HT1080 (cell line): ENCODE results near the gene PCMT1. TPM values are rescaled to one million over a fixed set of nuclear protein-coding genes. Genes with fewer than 3 reads are reported as not detected.
"Not testable (repeated sequence)": the region's sequence is repeated elsewhere in the genome, so short reads cannot be mapped to it uniquely, and the experiment has no call there.

Experiments
- DNase-seq: peaks from one replicate; pipeline ENCODE4 v3.0.0-alpha.2; 2015; ENCODE audit warnings: low read depth
- total RNA-seq: library from RNA; depleted of rRNA; stranded (reverse); fragments of >200 nt; shearing (Covaris generic); gene quantifications from 2 replicates; pipeline ENCODE4 v1.2.3, GENCODE V29; 2014; rRNA removed

Gene PCMT1
- total RNA-seq, 1 experiment from 2014 or later = 158 TPM

DNA sequence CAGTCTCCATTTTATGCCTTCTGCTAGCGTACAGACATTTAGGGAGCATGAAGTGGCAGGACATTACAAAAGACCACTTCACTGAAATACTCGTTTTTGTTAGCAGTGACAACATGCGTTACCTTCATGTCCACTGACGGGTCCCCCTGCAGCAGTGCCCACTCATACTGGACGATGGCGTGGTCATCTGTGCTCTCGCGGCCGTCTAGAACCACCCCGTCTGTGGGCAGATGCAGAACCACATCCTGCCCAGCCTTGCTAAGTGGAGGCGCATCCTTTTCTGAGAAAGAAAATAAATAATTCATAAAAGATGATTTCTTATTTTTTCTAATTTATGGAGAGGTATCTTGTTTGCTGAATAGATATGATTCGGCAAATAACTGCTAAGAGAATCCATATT is 103.3 kb downstream of the PCMT1 start:
- DNase-seq = peak; percentile 42

DNA sequence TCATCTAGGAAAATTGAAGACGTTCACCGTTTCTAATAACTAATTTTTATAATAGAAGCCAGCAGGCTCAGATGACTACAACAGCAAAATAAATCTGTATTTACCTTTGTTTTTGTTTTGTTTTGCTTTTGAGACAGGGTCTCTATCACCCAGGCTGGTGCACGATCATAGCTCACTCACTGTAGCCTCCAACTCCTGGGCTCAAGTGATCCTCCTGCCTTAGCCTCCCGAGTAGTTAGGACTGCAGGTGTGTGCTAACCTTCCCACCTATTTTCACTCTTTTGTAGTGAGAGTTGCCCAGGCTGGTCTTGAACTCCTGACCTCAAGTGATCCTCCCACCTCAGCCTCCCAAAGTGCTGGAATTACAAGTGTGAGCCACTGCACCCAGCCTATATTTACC is 104.5 kb downstream of the PCMT1 start:
- not testable (repeated sequence) for DNase-seq

DNA sequence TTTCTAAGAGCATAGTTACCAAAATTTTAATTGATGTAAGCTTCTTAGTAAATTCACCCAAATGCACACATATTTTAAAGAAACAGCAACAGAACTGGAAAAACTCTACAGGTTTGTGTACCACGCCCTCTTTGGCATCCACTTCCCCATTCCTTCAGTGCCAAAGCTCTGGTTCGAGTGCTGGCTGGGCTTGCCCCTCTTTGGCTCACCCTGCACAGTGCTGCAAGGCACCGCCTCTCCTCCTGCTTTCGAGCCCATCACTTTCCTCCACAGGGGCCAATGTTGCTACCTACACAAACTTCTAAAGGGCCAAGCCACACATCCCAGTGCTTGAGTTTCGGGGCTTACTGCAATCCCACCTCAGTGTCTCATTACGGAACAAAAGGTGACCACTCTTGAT is 105.0 kb downstream of the PCMT1 start:
- DNase-seq = peak; percentile 60

DNA sequence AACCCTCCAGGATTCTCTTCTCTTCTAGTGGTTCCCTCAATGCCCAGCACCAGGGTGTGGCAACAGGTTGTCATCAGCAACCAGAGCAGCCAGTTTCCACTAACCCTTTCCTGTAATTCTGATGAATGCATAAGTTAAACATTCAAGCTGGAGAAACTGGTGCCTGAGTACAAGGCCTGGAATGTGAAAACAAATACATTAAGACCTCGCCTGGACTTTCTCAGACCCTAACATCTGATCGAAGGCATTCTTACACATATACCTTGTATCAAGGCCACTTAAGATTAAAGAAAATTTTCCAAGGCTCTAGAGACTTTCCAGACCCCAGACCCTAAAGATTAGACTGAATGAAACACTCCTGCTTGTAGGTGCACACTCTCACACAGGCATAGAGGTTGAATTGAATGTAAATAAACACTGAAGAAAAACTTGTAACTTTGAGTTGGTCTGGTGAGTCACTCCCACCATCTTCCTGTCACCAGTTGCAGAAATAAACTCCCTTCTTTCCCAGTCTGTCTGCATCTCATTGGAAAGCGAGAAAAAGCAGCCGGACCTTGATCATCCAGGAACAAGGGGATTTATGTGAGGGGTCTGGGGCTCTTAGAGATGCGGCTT is 105.6 kb downstream of the PCMT1 start:
- DNase-seq = peak; percentile 94

DNA sequence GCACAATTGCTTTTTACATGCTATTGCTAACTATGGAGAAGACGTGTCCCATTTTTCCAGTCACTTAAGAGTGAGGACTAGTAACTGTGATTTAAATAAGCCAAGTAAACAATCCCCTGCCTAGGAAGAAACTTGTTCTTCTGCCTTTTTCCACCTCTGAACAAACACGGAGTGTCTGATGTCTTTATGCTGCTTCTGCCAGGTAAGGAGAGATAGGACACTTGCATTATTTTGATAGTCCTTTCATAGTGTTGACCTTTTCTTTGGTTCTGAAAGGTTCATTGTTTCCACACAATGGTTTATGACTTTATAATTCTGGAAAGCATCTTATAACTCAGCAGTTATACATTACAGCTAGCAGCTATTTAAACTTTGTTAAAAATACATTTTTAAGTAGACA is 106.2 kb downstream of the PCMT1 start:
- DNase-seq = no peak

DNA sequence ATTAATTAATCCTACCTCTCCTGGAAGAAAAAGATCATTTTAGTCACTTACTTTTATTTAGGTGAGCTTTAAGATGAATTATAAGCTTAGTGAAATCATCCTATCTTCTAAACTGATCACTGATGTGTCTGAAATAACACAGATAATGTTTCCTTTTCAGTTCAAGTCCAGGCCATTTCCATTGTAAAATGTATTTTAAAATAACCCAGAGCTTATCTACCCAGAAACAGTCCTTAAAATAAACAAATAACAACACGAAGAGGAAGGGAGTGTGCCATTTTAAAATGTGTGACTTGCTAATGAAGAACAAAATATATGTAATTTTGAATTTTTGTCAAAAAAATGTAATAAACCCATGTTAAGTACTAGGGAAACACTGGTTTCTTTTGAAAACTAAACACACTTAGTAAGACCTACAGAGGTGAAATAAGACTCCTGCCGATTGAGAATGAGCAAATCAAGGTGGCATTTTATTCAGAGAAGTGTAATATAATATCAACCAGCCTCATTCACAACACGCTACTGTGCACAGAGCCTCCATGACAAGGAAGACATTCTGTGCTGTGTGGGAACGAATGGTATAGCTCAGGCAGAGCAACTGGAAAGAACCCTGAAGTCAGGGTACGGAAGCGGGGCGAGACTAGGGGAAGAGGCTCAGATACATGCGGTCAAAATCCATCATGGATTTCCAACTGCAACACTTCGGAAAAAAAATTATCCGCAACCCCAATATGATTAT is 106.9 kb downstream of the PCMT1 start:
- peak; percentile 43 for DNase-seq

DNA sequence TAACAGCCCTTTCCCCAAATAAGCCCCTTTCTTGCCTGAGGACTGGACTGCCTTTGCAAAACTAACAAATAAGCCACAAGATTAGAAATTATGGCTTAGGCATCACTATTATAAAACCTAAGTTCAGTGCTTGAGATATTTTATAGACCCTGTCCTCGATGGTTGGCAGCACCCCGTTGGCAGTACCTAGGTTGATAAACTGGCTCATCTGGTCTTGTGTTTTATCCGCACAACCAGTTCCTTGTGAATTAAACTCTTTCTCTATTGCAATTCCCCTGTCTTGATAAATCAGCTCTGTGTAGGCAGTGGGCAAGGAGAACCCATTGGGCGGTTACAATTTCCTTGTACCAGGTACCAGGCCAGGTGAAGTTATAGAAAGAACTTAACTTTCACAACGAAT is 108.0 kb downstream of the PCMT1 start:
- DNase-seq = no peak

DNA sequence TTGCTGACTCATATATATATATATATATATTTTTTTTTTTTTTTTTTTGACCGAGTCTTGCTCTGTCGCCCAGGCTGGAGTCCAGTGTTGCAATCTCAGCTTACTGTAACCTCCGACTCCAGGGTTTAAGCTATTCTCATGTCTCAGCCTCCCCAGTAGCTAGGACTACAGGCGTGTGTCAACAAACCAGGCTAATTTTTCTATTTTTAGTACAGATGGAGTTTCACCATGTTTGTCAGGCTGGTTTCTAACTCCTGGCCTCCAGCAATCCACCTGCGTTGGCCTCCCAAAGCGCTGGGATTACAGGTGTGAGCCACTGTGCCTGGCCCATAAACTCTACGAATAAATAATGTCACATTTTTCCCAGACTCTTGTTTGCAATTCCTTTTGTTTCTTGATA is 109.8 kb downstream of the PCMT1 start:
- DNase-seq = peak; percentile 13

DNA sequence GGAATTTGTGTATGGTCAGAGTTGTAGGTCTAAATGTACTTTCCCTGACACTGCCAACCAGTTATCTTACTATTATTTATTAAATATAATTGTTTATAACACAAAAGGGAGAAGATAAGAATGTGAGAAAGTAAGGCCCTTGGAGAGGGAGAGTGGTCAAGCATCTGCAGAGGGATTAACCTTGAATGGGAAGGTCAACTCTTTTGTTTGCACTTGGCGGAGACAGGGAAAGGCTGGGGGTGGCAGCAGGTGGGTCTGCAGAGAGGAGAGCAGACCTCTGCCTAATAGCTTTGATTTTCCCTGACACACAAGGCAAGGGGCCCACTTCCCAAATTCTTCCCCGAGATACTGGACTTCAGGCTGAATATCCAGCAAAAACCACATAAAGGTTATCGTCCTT is 110.4 kb downstream of the PCMT1 start:
- no peak for DNase-seq

DNA sequence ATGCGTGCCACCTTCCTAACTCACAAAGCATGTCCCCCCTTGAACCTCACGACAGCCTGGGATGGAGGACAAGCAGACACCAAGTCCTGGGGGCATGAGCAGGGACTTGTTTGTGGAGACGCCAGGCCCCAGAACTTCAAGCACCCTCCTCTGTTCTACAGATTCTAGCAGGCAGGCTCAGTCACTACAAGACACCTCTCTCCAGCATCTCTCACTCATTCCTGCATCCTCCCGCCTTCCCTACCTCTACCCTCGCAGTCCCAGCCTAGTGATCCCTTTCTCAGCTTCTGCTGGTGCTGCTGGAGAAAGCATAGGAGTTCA is 110.9 kb downstream of the PCMT1 start:
- DNase-seq = no peak

Other genes with a start within 250 kb of the PCMT1 start
- gene PPIL4, start 203.7 kb upstream of the PCMT1 start, total RNA-seq = 15.1 and 16.9 TPM in 2 replicates
- 29.5 and 31.3 TPM in 2 replicates for gene GINM1, start 183.4 kb upstream of the PCMT1 start, total RNA-seq
- 19.2 and 22.3 TPM in 2 replicates for gene KATNA1, start 101.0 kb upstream of the PCMT1 start, total RNA-seq
- 15.0 and 17.9 TPM in 2 replicates for gene LATS1, start 31.6 kb upstream of the PCMT1 start, total RNA-seq
- 42.5 and 49.7 TPM in 2 replicates for gene NUP43, start 3.2 kb upstream of the PCMT1 start, total RNA-seq
- 17.4 and 17.7 TPM in 2 replicates for gene LRP11, start 114.6 kb downstream of the PCMT1 start, total RNA-seq
- gene RAET1E, start 148.4 kb downstream of the PCMT1 start, total RNA-seq = 11.3 and 14.6 TPM in 2 replicates
- gene RAET1G, start 173.4 kb downstream of the PCMT1 start, total RNA-seq = 1.6 and 2.4 TPM in 2 replicates
- gene ULBP2, start 192.3 kb downstream of the PCMT1 start, total RNA-seq = 11.6 and 12.2 TPM in 2 replicates
- gene ULBP1, start 214.2 kb downstream of the PCMT1 start, total RNA-seq = not detected in 2 replicates